ENCODE data around the gene LY6G6D.

- TF ChIP-seq POLR2A (IDR thresholded peaks at IDR 0.05; ENCODE audit: extremely low read depth, insufficient read length) (no peak), CTCF (IDR thresholded peaks at IDR 0.05; ENCODE audit: low read depth, low read length) (no peak), MYC (IDR thresholded peaks at IDR 0.05; ENCODE audit: low read depth, low read length) (no peak)
These were observed 26.7 kb downstream of the LY6G6D start for GRCh38 chr6:31741815-31742214.
